DND-41 (cell line): ENCODE measurements around the gene LYPD3.

Experiments used
- CTCF ChIP-seq: IDR thresholded peaks from 2 replicates; pipeline ENCODE4 v1.5.1; 2012; ENCODE audit warnings: borderline replicate concordance, low read length, moderate library complexity, mild to moderate bottlenecking; ENCODE audit not compliant: poor library complexity, severe bottlenecking; ENCODE audit errors: extremely low read depth
- EZH2 ChIP-seq: IDR thresholded peaks from 3 replicates; pipeline ENCODE4 v1.6.1; 2012; ENCODE audit warnings: borderline replicate concordance, low read depth, mild to moderate bottlenecking, moderate library complexity, low read length, inconsistent platforms; ENCODE audit not compliant: severe bottlenecking

- TF ChIP-seq CTCF = no peak
- TF ChIP-seq EZH2 = no peak
Observed at GRCh38 chr19:43489310-43489709, 23.9 kb upstream of the LYPD3 start.
